ENCODE results near the gene CTAG1B.
"Not testable (repeated sequence)": the region's sequence is repeated elsewhere in the genome, so short reads cannot be mapped to it uniquely, and the experiment has no call there.

DNA sequence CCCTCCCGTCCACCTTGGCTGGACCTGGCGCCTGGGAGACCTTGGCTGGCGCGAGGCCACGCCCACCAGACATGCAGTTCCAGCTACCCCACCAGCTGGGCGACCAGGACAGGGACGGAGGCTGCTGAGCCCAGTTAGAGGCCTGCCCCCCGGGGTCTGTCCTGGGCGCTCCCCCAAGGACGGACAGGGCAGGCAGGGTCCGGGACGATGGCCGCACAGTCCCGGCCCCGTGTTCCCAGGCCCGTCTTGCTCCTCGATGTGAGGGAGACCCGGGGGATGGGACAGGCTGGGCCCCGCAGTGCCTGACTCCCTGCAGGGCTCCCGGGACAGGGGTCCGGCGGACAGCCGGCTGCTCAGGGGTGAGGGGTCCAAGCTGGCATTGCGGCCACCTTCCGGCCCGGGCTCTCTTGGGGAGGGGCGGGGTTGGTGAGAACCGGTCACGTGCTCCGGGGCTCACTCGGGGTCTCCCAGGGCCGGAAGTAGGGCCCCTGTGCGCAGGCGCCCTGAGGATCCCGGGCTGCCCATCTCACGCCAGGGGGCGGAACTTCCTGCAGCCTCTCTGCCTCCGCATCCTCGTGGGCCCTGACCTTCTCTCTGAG lies 34.4 kb downstream of the CTAG1B start, which contains the start of gene CTAG1A:
- TF ChIP-seq, protein P1, sequence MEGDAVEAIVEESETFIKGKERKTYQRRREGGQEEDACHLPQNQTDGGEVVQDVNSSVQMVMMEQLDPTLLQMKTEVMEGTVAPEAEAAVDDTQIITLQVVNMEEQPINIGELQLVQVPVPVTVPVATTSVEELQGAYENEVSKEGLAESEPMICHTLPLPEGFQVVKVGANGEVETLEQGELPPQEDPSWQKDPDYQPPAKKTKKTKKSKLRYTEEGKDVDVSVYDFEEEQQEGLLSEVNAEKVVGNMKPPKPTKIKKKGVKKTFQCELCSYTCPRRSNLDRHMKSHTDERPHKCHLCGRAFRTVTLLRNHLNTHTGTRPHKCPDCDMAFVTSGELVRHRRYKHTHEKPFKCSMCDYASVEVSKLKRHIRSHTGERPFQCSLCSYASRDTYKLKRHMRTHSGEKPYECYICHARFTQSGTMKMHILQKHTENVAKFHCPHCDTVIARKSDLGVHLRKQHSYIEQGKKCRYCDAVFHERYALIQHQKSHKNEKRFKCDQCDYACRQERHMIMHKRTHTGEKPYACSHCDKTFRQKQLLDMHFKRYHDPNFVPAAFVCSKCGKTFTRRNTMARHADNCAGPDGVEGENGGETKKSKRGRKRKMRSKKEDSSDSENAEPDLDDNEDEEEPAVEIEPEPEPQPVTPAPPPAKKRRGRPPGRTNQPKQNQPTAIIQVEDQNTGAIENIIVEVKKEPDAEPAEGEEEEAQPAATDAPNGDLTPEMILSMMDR (IDR thresholded peaks at IDR 0.05) = not testable (repeated sequence)
- not testable (repeated sequence) for TF ChIP-seq POLR2A (IDR thresholded peaks at IDR 0.05)
